Measurements from ENCODE around the gene CEACAM6. TPM values are rescaled to one million over a fixed set of nuclear protein-coding genes. Genes with fewer than 3 reads are reported as not detected.

Gene CEACAM6
- total RNA-seq, 1 experiment from 2014 or later = 0.37 TPM

GRCh38 chr19:41792513-41793413 is 37.4 kb downstream of the CEACAM6 start:
- Mint-ChIP-seq H3K36me3 (no peaks in the 10 kb centered on the region), H3K4me1 (no peaks in the 10 kb centered on the region; the same call in 1 of the 2 replicates), H3K27me3 (ENCODE audit: low read depth) (peaks cover 15% of the 10 kb centered on the region), H3K27ac (no peak overlapping the region), H3K4me3 (no peak overlapping the region), H3K9me3 (no peaks in the 10 kb centered on the region)
- ChIA-PET POLR2A (interaction anchor here (1.0 kb wide), 1 partner anchor 68 kb away, joined by 4 read pairs; no protein-coding TSS in a partner anchor), CTCF (interaction anchor here (0.5 to 7.2 kb wide), 50 partner anchors 8 to 1709 kb away, joined by 3 to 190 read pairs (median 4); partner anchors contain the start of gene RABAC1)
- ATAC-seq (peak; percentile 80), DNase-seq (ENCODE audit: low spot score) (peak; percentile 74)
- no peak for TF ChIP-seq FOXP4 (CRISPR knock-in tag; IDR thresholded peaks at IDR 0.05)
- TF ChIP-seq CTCF (IDR thresholded peaks at IDR 0.05) = peak; percentile 71

GRCh38 chr19:41793414-41793727 is 38.0 kb downstream of the CEACAM6 start:
- DNase-seq (ENCODE audit: low spot score) = no peak
- Mint-ChIP-seq H3K4me3 (no peak overlapping the region), H3K9me3 (no peaks in the 10 kb centered on the region), H3K4me1 (no peaks in the 10 kb centered on the region; the same call in 1 of the 2 replicates), H3K36me3 (no peaks in the 10 kb centered on the region), H3K27ac (no peak overlapping the region), H3K27me3 (ENCODE audit: low read depth) (peaks cover 14% of the 10 kb centered on the region)
- TF ChIP-seq ESRRA (CRISPR knock-in tag; IDR thresholded peaks at IDR 0.05; ENCODE audit: borderline replicate concordance) = no peak
- ChIA-PET POLR2A (interaction anchor here (0.7 to 1.0 kb wide), 2 partner anchors 44 to 68 kb away, joined by 4 read pairs; no protein-coding TSS in a partner anchor), CTCF (interaction anchor here (0.5 to 7.2 kb wide), 50 partner anchors 9 to 1495 kb away, joined by 3 to 190 read pairs (median 4); partner anchors contain the start of gene RABAC1)
- ATAC-seq = no peak

GRCh38 chr19:41795031-41795461 is 39.7 kb downstream of the CEACAM6 start:
- Mint-ChIP-seq H3K27ac (no peak overlapping the region), H3K9me3 (no peaks in the 10 kb centered on the region), H3K4me3 (no peak overlapping the region), H3K27me3 (ENCODE audit: low read depth) (peaks cover 11% of the 10 kb centered on the region), H3K4me1 (peaks cover 4% of the 10 kb centered on the region), H3K36me3 (no peaks in the 10 kb centered on the region)
- DNase-seq (ENCODE audit: low spot score) = peak; percentile 76
- TF ChIP-seq CTCF (IDR thresholded peaks at IDR 0.05) (peak; percentile 86), SP1 (CRISPR knock-in tag; conservative IDR thresholded peaks at IDR 0.05) (no peak)
- TF ChIP-seq, protein P1, sequence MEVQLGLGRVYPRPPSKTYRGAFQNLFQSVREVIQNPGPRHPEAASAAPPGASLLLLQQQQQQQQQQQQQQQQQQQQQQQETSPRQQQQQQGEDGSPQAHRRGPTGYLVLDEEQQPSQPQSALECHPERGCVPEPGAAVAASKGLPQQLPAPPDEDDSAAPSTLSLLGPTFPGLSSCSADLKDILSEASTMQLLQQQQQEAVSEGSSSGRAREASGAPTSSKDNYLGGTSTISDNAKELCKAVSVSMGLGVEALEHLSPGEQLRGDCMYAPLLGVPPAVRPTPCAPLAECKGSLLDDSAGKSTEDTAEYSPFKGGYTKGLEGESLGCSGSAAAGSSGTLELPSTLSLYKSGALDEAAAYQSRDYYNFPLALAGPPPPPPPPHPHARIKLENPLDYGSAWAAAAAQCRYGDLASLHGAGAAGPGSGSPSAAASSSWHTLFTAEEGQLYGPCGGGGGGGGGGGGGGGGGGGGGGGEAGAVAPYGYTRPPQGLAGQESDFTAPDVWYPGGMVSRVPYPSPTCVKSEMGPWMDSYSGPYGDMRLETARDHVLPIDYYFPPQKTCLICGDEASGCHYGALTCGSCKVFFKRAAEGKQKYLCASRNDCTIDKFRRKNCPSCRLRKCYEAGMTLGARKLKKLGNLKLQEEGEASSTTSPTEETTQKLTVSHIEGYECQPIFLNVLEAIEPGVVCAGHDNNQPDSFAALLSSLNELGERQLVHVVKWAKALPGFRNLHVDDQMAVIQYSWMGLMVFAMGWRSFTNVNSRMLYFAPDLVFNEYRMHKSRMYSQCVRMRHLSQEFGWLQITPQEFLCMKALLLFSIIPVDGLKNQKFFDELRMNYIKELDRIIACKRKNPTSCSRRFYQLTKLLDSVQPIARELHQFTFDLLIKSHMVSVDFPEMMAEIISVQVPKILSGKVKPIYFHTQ (CRISPR knock-in tag; IDR thresholded peaks at IDR 0.05) = no peak
- ATAC-seq = peak; percentile 93
- ChIA-PET CTCF (interaction anchor here (0.7 to 7.2 kb wide), 18 partner anchors 8 to 139 kb away, joined by 3 to 190 read pairs (median 4); partner anchors contain the start of genes DMRTC2 and LYPD4), POLR2A (no interaction called here)

GRCh38 chr19:41796362-41796761 is 41.0 kb downstream of the CEACAM6 start, which contains the start of gene CEACAM3:
CEACAM3 (plus strand) TSS chr19:41796587; CDS start chr19:41796678, 91 bp downstream.
- Mint-ChIP-seq H3K9me3 (peaks cover 3% of the 10 kb centered on the region), H3K4me3 (no peak within 1 kb of the TSS), H3K36me3 (no peaks in the 10 kb centered on the region), H3K27me3 (ENCODE audit: low read depth) (peaks cover 11% of the 10 kb centered on the region), H3K4me1 (peaks cover 4% of the 10 kb centered on the region), H3K27ac (no peak within 1 kb of the TSS)
- POLR2A ChIA-PET = no interaction called here
- no peak for ATAC-seq
- CTCF ChIA-PET = interaction anchor here (1.1 to 7.2 kb wide), 7 partner anchors 9 to 105 kb away, joined by 3 to 190 read pairs (median 5); partner anchors contain the start of genes DMRTC2 and LYPD4
- TF ChIP-seq, protein P2, sequence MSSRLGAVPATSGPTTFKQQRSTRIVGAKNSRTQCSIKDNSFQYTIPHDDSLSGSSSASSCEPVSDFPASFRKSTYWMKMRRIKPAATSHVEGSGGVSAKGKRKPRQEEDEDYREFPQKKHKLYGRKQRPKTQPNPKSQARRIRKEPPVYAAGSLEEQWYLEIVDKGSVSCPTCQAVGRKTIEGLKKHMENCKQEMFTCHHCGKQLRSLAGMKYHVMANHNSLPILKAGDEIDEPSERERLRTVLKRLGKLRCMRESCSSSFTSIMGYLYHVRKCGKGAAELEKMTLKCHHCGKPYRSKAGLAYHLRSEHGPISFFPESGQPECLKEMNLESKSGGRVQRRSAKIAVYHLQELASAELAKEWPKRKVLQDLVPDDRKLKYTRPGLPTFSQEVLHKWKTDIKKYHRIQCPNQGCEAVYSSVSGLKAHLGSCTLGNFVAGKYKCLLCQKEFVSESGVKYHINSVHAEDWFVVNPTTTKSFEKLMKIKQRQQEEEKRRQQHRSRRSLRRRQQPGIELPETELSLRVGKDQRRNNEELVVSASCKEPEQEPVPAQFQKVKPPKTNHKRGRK (CRISPR knock-in tag; IDR thresholded peaks at IDR 0.05; ENCODE audit: borderline replicate concordance) = no peak
- TF ChIP-seq ETV6 (CRISPR knock-in tag; IDR thresholded peaks at IDR 0.05) (no peak), ZNF317 (CRISPR knock-in tag; IDR thresholded peaks at IDR 0.05; ENCODE audit: borderline replicate concordance, low read depth) (no peak), ZNF671 (CRISPR knock-in tag; IDR thresholded peaks at IDR 0.05) (no peak), ELF4 (CRISPR knock-in tag; IDR thresholded peaks at IDR 0.05; ENCODE audit: low read depth) (no peak), ZNF396 (CRISPR knock-in tag; IDR thresholded peaks at IDR 0.05; ENCODE audit: borderline replicate concordance) (no peak), IRF2 (CRISPR knock-in tag; IDR thresholded peaks at IDR 0.05; ENCODE audit: borderline replicate concordance, low read depth) (no peak)
- no peak for DNase-seq (ENCODE audit: low spot score)
